Activated naive CD4-positive, alpha-beta T cell treated with anti-CD3 and anti-CD28 coated beads for 36 hours (primary cell): ENCODE measurements around the gene CSH1. TPM values are rescaled to one million over a fixed set of nuclear protein-coding genes. Genes with fewer than 3 reads are reported as not detected.
A peak's percentile ranks its signal among the peaks of the same experiment; 100 is the strongest.
"Not testable (repeated sequence)": the region's sequence is repeated elsewhere in the genome, so short reads cannot be mapped to it uniquely, and the experiment has no call there.

Source experiments
- CTCF ChIA-PET: fragments of 350-600 bp; sonication (Branson Sonifier 250); formaldehyde crosslinking; loops from one replicate; lab custom pipeline; 2021; ENCODE audit warnings: antibody characterized with exemption; lab: Charles Lee
- DNase-seq: peaks from one replicate; pipeline ENCODE4 v3.0.0-alpha.2; 2020
- H3K27ac Mint-ChIP-seq: one replicate; pipeline ENCODE4 v1.8.0; 2021; ENCODE audit warnings: mild to moderate bottlenecking, mixed read lengths
- H3K27me3 Mint-ChIP-seq: one replicate; pipeline ENCODE4 v1.8.0; 2021; ENCODE audit warnings: low read depth, mixed read lengths
- H3K36me3 Mint-ChIP-seq: one replicate; pipeline ENCODE4 v1.8.0; 2021; ENCODE audit warnings: low read depth, mixed read lengths
- H3K4me1 Mint-ChIP-seq: one replicate; pipeline ENCODE4 v1.8.0; 2021; ENCODE audit warnings: low read depth, mixed read lengths
- H3K4me3 Mint-ChIP-seq: one replicate; pipeline ENCODE4 v1.8.0; 2021; ENCODE audit warnings: mild to moderate bottlenecking, moderate library complexity, mixed read lengths
- H3K9me3 Mint-ChIP-seq: one replicate; pipeline ENCODE4 v1.8.0; 2021; ENCODE audit warnings: mixed read lengths
- intact Hi-C: fragments of 100-400 bp; cut with micrococcal nuclease; formaldehyde crosslinking; loops from one replicate; pipeline ENCODE4 v1.15.1; 2023
- total RNA-seq, 2 experiments: library from RNA; stranded (reverse); gene quantifications; one replicate each; pipeline ENCODE4 v1.2.3, GENCODE V29; 2021

The CSH1 gene
- total RNA-seq, 2 experiments from 2014 or later, result not detected

DNA sequence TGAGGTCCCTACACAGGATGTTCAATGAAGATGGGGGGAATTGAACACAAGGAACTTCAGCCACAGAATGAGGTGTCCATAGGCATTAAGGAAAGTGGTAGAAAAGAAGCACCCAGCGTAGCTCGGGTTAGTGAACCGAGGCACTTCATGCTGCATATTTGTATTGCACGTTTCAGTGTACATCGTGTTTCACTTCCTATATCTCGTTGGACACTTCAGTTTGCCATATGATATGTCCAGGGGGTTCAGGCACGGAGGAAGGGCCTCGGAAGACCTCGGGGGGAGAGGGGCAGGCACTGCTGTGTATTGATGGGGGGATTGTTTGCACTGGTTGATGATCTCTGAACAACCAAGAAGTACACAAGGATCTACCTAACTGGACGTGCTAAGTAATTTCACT, 19.4 kb upstream of the CSH1 start:
- DNase-seq, H3K27me3 Mint-ChIP-seq, intact Hi-C loops, H3K4me3 Mint-ChIP-seq, H3K4me1 Mint-ChIP-seq, H3K36me3 Mint-ChIP-seq, H3K9me3 Mint-ChIP-seq, H3K27ac Mint-ChIP-seq: not testable (repeated sequence)
- CTCF ChIA-PET, result interaction anchor here (1.0 to 5.5 kb wide), 6 partner anchors 11 to 217 kb away, joined by 3 to 91 read pairs (median 4); partner anchors contain the start of gene CD79B

DNA sequence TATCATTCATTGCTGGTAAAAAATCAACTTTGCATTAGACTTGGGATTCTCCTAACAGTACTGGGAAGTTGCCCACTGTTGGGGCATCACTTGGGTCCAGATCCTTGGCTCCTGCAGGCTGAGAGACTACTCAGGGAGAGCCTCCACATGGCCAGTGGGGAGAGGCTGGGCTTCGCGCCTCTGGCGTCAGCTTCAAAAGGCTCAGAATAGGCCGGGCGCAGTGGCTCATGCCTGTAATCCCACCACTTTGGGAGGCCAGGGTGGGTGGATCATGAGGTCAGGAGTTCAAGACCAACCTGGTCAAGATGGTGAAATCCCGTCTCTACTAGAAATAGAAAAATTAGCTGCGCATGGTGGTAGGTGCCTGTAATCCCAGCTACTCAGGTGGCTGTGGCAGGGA, 18.1 kb upstream of the CSH1 start:
- DNase-seq, result no peak
- peaks cover 5% of the 10 kb centered on the region for H3K4me1 Mint-ChIP-seq
- H3K27me3 Mint-ChIP-seq, result no peaks in the 10 kb centered on the region
- H3K36me3 Mint-ChIP-seq, result no peaks in the 10 kb centered on the region
- CTCF ChIA-PET, result interaction anchor here (1.1 to 4.2 kb wide), 4 partner anchors 18 to 113 kb away, joined by 3 to 29 read pairs (median 9); partner anchors contain the start of gene CD79B
- no peak overlapping the region for H3K27ac Mint-ChIP-seq
- intact Hi-C loops, result loop anchor here (5.0 kb wide), 1 partner anchor 368 kb away; no protein-coding TSS in a partner anchor
- no peaks in the 10 kb centered on the region for H3K9me3 Mint-ChIP-seq
- no peak overlapping the region for H3K4me3 Mint-ChIP-seq

DNA sequence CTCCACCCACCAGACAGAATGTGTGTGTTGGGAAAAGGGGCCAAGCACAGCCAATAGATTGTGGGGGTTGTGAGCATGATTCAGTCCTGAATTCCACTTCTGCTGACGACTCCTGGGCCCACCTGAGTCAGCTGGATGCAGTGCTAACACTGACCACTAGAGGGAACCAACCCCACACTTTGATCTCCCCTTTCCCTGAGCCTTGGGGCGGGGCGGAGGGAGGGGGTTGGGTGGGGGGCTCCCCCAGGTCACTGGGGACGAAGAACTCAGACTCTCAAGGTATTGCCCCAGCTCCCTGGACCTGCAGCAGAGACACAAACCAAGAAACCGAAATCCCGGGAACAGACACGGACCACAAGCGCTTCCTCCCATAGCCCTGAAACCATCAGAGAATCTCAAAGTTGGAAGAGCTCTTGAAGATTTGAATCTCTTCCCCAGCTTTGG, 15.3 kb upstream of the CSH1 start:
- no peak overlapping the region for H3K4me3 Mint-ChIP-seq
- H3K9me3 Mint-ChIP-seq, result no peaks in the 10 kb centered on the region
- no peaks in the 10 kb centered on the region for H3K27me3 Mint-ChIP-seq
- H3K27ac Mint-ChIP-seq, result no peak overlapping the region
- DNase-seq, result peak; percentile 74
- H3K4me1 Mint-ChIP-seq, result no peaks in the 10 kb centered on the region
- no peaks in the 10 kb centered on the region for H3K36me3 Mint-ChIP-seq
- intact Hi-C loops, result loop anchor here (5.0 kb wide), 1 partner anchor 371 kb away; no protein-coding TSS in a partner anchor
- CTCF ChIA-PET, result interaction anchor here (0.9 to 4.2 kb wide), 25 partner anchors 7 to 370 kb away, joined by 3 to 29 read pairs (median 5); partner anchors contain the start of genes CD79B and GH1

DNA sequence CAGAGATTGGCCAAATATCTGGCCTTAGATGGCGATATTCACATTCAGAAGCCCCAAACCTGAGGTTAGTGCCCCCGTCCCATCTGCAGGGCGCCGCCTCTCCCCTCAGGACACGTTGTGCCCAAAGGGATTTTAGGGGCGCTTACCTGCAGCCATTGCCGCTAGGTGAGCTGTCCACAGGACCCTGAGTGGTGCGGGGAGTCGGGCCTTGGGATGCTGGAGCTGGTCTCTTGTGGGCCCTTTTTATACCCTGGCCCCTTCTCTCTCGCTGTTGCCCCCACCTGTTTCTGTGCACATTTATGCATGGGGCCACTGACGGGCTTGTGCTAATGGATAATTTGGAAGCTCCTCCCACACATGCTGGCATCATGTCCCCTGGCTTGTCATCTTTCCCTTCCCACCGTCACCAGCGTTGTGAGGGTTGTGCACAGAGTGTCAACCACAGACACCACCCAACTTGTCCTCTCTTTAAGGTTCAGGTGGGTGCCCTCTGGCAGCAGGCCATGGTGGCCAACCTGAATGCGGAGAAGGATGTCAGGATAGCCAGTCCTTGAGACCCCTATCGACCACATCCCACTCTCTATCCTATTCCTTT, 14.8 kb upstream of the CSH1 start, which contains the start of gene CSHL1:
Gene CSHL1, minus strand, starts transcription at position 218 of the 595 bp plus-strand sequence. Its CDS starts 62 bp downstream, at position 156.
- no peak within 1 kb of the TSS for H3K27ac Mint-ChIP-seq
- no peaks in the 10 kb centered on the region for H3K9me3 Mint-ChIP-seq
- intact Hi-C loops, result loop anchor here (5.0 kb wide), 1 partner anchor 371 kb away; no protein-coding TSS in a partner anchor
- CTCF ChIA-PET, result interaction anchor here (0.6 to 4.2 kb wide), 22 partner anchors 8 to 371 kb away, joined by 3 to 29 read pairs (median 5); partner anchors contain the start of genes CD79B and GH1
- no peak for DNase-seq
- no peak within 1 kb of the TSS for H3K4me3 Mint-ChIP-seq
- no peaks in the 10 kb centered on the region for H3K27me3 Mint-ChIP-seq
- H3K36me3 Mint-ChIP-seq, result no peaks in the 10 kb centered on the region
- no peaks in the 10 kb centered on the region for H3K4me1 Mint-ChIP-seq

DNA sequence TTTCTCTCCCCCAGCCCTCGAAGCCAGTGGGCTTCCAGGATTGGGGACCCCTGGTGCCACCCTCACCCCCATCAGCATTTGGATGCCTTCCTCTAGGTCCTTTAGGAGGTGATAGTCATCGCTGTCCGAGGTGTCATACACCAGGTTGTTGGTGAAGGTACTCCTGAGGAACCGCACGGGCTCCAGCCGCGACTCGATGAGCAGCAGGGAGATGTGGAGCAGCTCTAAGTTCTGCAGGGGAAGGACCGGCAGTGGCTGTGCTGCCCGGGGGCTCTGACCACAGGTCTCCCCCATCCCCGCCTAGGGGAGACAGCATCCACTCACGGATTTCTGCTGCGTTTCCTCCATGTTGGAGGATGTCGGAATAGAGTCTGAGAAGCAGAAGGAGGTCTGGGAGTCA, 13.7 kb upstream of the CSH1 start:
- Mint-ChIP-seq H3K36me3 (no peaks in the 10 kb centered on the region), H3K4me3 (no peak overlapping the region), H3K27ac (no peak overlapping the region), H3K9me3 (no peaks in the 10 kb centered on the region), H3K4me1 (no peaks in the 10 kb centered on the region), H3K27me3 (no peaks in the 10 kb centered on the region)
- intact Hi-C loops, result loop anchor here (5.0 kb wide), 1 partner anchor 372 kb away; no protein-coding TSS in a partner anchor
- DNase-seq, result no peak
- CTCF ChIA-PET, result interaction anchor here (1.2 to 2.5 kb wide), 5 partner anchors 9 to 44 kb away, joined by 4 to 21 read pairs (median 10); partner anchors contain the start of gene GH1

DNA sequence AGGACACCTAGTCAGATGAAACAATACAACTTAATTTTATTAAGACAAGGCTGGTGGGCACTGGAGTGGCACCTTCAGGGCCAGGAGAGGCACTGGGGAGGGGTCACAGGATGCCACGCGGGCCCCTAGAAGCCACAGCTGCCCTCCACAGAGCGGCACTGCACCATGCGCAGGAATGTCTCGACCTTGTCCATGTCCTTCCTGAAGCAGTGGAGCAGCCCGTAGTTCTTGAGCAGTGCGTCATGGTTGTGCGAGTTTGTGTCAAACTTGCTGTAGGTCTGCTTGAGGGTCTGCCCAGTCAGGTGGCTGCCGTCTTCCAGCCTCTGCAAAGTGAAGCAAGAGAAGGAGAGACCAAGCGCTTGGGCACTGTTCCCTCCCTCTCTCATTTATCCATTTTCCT, 13.2 kb upstream of the CSH1 start:
- intact Hi-C loops, H3K9me3 Mint-ChIP-seq, H3K27ac Mint-ChIP-seq, H3K4me1 Mint-ChIP-seq, H3K4me3 Mint-ChIP-seq, H3K27me3 Mint-ChIP-seq, DNase-seq, H3K36me3 Mint-ChIP-seq: not testable (repeated sequence)
- CTCF ChIA-PET, result interaction anchor here (2.5 kb wide), 1 partner anchor 10 kb away, joined by 12 read pairs; the partner anchor contains the start of gene GH1

DNA sequence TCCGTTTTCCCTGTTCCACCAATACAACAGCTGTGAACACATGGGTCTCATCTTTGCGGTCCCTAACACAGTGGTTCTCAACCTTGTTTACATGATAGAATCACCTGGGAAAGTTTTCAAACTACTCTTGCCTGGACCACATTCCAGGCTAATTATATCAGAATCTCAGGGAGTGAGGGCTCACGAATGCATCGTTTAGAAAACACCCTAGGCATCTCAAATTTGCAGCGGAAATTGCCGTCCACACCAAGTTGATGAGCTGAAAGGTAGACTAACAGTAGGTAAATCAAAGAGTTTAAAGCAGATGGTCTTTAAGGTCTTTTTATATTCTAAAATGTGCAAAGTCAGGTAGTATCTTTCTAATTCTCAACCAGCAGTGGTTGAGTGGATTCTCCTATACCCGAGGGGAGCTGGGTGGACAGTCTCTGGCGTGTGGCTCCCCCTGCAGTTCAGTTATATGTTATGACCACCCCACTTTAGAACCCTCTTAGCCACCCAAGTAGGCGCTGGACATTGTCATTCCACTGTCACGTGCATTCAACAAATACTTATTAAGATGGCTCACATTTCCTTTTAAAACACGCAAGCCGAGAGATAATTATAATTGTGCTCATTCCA, 10.9 kb upstream of the CSH1 start:
- H3K27ac Mint-ChIP-seq, H3K27me3 Mint-ChIP-seq, H3K36me3 Mint-ChIP-seq, H3K4me3 Mint-ChIP-seq, H3K4me1 Mint-ChIP-seq, H3K9me3 Mint-ChIP-seq, intact Hi-C loops: not testable (repeated sequence)
- CTCF ChIA-PET, result interaction anchor here (1.2 to 1.6 kb wide), 4 partner anchors 39 to 121 kb away, joined by 3 to 5 read pairs (median 4); no protein-coding TSS in a partner anchor
- peak; percentile 29 for DNase-seq

DNA sequence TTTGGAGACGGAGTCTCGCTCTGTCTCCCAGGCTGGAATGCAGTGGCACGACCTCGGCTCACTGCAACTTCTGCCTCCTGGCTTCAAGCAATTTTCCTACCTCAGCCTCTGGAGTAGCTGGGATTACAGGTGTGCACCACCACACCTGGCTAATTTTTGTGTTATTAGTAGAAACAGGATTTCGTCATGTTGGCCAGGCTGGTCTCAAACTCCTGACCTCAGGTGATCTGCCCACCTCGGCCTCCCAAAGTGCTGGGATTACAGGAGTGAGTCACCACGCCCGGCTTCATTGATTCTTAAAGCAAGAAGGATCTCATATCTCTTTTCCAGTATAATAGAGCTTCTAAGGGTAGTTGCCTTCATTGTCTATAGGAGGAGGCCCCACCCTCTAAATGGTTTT, 8.4 kb upstream of the CSH1 start:
- not testable (repeated sequence) for H3K27me3 Mint-ChIP-seq, H3K9me3 Mint-ChIP-seq

DNA sequence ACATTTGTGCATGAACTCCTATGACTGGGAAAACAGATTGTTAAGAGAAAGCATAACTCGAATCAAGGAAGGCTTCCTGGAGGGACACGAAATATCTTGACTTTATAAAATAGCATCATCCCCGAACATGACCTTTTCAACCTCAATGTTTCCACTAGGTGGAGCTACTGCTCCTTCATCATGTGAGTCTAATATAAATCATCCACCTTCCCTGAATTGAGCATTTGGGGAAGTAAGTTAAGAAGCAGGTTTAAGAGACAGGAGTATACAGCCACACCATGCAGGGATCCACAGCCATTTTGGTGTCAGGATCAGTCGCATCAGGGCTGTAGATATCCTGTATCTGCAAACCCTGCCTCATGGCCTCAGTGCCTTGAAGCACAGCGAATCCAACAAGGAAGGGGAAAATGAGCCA, 7.4 kb upstream of the CSH1 start:
- H3K27me3 Mint-ChIP-seq, H3K27ac Mint-ChIP-seq, H3K4me3 Mint-ChIP-seq, H3K9me3 Mint-ChIP-seq, H3K4me1 Mint-ChIP-seq, H3K36me3 Mint-ChIP-seq, intact Hi-C loops: not testable (repeated sequence)
- DNase-seq, result peak; percentile 57
- CTCF ChIA-PET, result interaction anchor here (0.6 to 2.8 kb wide), 17 partner anchors 8 to 263 kb away, joined by 3 to 11 read pairs (median 3); partner anchors contain the start of gene ERN1

More for the DNA sequence above, 8.4 kb upstream of the CSH1 start:
- H3K4me3 Mint-ChIP-seq, DNase-seq, H3K36me3 Mint-ChIP-seq, intact Hi-C loops, H3K27ac Mint-ChIP-seq, H3K4me1 Mint-ChIP-seq: not testable (repeated sequence)
- CTCF ChIA-PET, result interaction anchor here (0.6 to 2.2 kb wide), 19 partner anchors 11 to 229 kb away, joined by 3 to 13 read pairs (median 4); partner anchors contain the start of gene ERN1

DNA sequence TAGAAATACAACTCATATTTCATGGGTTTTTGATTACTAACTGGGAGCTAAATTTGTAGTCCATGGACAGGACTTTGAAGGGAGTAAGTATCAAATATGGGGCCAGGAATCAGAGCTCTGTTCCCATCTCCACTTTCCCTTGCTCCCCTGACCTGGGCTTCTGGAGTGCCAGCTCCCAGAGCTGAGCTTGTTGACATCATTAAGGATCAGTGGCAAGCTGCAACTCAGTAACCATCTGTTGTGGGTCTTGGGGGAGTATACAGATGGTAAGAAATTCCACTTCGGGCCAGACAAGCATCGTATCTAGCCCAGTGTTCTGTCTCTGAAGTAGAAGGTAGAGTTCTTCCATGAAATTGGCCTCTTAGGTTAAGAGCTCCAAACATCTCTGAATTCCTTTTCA, 5.6 kb upstream of the CSH1 start:
- intact Hi-C loops, DNase-seq, H3K27me3 Mint-ChIP-seq, H3K4me3 Mint-ChIP-seq, H3K27ac Mint-ChIP-seq, H3K4me1 Mint-ChIP-seq, H3K9me3 Mint-ChIP-seq, H3K36me3 Mint-ChIP-seq: not testable (repeated sequence)
- CTCF ChIA-PET, result interaction anchor here (0.6 to 2.8 kb wide), 9 partner anchors 10 to 231 kb away, joined by 3 to 11 read pairs (median 5); no protein-coding TSS in a partner anchor

DNA sequence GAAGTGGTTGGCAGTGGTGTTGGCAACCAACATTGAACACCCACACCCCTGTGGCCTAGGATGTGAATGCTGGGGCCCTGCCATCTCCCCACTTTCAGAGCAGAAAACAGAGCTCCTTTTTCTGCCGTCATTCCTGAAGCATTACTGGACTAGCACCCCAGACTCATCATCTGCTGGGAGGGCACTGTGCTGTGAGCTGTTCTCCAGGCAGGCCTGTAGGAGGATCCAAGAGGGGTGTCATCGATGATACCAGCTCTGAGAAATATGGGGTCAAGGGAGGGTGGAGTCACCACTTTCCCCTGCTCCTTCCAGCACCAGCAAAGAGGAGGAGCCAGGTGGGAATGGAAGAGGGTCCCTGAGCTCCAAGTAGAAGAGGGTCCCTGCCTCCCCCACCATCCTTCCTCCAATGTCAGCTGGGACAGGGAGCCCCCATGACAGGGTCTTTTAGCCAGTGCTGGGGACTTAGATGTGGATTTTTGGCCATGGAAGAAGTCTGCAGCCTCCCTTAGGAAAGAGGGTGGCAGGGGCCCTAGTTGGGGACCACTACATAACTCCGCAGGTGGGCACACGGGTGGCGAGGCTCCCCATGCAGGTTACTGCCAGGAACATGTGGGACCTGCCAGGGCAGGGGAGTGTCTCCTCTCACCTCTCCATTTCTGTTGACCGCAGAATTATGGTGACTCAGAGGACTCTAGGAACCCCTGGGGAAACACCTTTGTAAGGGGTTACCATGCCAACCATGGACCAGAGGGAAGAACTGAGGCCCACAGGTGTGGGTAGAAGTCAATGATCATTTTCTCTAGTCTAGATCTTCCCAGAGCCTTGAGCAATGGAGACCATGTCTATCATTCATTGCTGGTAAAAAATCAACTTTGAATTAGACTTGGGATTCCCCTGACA, 2.8 kb upstream of the CSH1 start:
- H3K9me3 Mint-ChIP-seq, H3K36me3 Mint-ChIP-seq, H3K4me3 Mint-ChIP-seq, H3K27me3 Mint-ChIP-seq, H3K4me1 Mint-ChIP-seq, intact Hi-C loops: not testable (repeated sequence)
- peak; percentile 69 for DNase-seq
- peak overlapping the region; percentile 46 for H3K27ac Mint-ChIP-seq
- CTCF ChIA-PET, result interaction anchor here (0.6 to 1.3 kb wide), 5 partner anchors 9 to 47 kb away, joined by 3 to 5 read pairs (median 3); partner anchors contain the start of gene GH2
